HG03571 (cell line): ENCODE results near the gene FOXA1.

Experiments used
- ATAC-seq: cut with Tn5 transposase; IDR thresholded peaks from one replicate; pipeline ENCODE4 v1.9.1; 2021; ENCODE audit not compliant: unreplicated experiment

The FOXA1 gene

DNA sequence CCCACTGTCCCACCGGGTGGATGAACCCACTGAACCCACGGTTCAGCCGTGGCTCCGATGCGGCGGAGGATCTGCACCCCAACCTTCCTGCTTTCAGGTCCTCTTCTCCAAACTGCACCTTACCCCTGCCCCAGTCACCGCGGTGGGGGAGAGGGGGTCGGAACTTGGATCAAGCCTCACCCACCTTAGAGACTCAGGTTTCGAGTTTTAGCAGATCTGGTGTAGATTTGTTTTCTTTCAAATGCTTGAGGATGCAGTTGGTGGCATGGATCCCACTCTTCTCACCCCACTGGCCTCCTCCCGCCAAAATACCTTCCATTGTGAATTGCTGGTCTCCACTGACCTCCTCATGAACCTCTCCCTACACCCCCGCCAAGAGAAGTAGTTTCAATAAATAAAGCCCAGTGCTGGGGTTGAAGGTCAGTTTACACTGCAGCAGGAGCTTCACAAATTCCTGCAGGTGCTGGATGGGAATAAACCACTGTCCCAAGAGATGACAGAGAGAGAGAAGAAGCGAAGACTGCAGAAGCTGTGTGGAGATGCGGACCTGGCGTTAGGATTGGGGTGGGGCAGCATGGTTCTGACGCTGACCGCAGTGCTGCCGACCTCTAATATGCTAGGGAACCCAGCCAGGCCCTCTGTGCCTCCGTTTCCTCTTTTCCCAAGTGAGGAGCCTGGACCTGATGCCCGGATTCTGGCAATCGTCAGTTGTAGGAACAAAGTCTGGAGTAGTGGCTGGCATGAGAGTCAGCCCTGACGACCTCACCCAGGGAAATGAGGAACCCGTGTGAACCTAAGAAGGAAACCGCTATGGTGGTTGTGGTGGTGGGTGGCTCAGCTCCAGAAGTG, 7.8 kb upstream of the FOXA1 start:
- no peak for ATAC-seq

GRCh38 chr14:37601865-37602264, 6.8 kb upstream of the FOXA1 start:
- ATAC-seq: no peak

DNA sequence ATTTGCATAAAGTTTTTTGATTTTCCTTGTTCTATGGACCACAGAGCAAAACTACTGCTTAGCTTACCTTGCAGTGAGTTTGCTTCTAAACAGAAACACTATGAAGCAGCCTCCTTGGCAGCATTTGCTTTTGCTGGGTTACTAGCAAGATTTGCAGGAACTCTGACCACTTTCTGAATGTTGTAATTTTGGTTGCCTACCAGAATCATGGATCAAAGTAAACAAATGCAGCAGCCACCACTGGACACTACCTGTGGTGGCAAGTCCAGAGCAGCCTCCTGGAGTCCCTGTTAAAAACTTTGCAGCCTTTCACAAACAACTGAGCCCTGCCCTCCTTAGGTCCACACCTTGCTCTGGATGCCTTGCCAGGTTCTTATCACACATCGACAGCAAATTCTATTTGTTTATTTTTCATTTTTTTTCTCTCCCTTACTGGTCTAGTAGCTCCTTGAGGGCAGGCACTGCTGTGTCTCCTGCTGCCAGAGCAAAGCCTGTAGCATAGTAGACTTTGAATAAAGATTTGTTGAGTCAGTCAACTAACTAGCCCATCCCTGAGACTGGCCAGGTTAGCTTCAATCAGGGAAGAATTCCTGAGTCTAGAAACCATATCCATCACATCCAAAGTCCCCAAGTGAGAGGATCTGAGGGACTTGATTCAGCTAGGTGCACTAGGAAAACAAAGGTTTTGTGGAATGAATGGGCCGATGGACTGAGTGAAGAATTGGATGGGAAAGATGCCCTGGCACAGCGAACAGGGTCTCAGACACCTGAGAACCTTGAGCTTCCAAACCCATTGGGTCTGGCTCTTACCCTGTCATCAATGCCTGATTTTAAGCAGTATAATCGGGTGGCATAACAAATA, 6.1 kb upstream of the FOXA1 start:
- ATAC-seq: no peak

GRCh38 chr14:37599507-37600368, 4.7 kb upstream of the FOXA1 start:
- no peak for ATAC-seq

DNA sequence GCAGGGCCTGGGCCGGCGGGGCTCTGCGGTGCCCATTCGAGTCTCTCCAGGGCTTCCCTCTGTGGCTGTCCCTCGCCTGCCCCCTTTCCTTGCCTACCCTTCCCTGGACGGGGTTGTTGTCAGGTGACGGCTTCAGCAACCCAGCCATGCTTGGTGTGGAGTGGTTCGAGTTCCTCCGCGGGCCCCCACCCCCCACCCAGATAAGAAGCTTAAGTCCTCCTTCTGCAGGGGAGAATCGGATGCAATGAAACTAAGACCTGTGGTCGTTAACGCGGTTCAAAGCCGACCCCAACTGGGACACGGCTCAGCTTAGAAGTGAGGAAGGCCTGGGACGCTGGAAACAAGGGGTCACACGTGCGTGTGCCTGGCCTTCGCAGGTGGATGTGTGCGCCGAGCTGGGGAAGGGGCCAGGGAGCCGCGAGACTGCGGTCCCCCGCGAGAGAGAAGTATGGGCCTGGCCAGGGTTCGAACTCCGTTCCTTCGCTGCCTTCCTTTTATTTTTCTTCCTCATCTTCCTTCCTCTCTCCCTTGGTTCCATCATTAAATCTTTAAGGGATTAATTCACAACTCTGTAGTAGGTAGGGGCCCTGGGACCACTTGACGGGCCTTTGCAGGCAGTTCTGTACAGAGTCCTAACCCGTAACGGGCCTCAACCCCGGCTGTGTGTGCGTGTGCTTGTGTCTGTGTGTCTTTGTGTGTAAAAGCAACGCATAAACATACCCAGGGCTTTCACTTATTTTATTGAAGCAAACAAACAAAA, 3.9 kb upstream of the FOXA1 start:
- ATAC-seq: no peak

DNA sequence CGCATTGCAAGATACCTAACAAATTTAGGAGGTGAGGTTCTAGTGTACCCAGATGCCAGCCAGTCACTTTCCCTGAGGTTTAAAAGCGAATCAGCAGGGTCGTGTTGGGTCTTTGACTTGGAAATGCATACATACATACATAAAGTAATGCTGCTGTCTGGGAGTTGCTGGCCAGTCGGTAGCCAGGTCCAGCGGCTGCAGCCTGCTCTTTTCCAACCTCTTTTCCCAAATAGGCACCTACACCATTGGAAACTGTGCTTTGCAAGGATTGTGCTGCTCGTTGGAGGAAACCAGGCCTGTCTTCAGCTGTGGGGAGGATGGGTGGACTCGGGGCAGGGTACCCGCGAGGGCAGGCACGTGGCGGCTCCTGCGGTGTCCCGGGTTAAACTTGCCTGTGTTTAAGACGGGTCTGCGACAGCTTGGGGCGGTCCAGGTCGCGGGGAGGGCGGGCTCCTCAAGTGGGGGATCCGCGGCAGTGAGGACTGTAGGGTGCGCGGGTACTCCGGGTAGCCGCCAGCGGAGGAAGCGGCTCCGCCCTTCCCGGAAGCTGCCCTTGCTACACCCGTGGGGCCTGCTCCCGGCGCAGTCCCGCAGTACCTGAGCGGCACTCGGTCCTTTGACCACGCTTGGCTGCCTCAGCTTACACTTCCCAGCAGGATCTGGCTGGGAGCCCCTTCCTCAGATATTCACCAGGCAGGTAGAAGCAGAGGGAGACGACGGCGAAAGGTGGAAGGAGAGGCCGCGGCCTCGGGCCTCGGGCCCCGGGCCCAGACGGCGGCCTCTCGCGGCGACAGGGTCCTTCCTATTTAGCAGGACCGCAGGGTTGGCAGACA, 3.1 kb upstream of the FOXA1 start:
- no peak for ATAC-seq

GRCh38 chr14:37597538-37597913, 2.5 kb upstream of the FOXA1 start:
- ATAC-seq: no peak

DNA sequence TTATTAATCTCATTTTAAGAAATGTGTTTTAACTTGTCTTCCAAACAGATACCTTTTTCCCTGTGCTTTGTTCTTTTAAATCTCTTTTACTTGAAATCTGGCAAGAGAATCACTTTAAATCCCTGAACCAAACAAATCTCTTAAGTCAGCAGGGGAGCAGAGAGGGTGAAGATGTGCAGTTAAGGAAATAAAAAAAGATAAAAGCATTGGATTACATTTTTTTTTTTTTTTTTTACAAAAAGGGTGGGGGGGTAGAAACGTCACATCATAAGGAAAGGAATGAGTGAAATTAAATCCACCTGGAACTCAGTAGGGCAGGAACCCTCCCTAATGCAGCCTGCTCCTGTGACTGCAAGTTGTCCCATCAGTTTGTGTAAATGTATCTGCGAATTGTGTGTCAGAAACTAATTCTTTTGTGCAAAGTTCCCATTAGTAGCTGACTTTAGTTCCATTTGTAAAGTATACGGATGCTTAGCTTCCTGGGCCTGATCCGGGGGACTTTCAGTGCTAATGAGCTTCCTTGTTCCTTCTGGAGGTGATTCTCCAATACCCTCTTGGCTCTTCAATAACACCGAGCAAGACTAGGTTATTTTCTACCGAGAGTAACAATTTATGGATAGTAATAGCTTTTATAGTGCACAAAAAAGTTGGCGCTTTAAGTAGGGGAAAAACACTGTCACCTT, 1.9 kb upstream of the FOXA1 start:
- ATAC-seq: no peak

DNA sequence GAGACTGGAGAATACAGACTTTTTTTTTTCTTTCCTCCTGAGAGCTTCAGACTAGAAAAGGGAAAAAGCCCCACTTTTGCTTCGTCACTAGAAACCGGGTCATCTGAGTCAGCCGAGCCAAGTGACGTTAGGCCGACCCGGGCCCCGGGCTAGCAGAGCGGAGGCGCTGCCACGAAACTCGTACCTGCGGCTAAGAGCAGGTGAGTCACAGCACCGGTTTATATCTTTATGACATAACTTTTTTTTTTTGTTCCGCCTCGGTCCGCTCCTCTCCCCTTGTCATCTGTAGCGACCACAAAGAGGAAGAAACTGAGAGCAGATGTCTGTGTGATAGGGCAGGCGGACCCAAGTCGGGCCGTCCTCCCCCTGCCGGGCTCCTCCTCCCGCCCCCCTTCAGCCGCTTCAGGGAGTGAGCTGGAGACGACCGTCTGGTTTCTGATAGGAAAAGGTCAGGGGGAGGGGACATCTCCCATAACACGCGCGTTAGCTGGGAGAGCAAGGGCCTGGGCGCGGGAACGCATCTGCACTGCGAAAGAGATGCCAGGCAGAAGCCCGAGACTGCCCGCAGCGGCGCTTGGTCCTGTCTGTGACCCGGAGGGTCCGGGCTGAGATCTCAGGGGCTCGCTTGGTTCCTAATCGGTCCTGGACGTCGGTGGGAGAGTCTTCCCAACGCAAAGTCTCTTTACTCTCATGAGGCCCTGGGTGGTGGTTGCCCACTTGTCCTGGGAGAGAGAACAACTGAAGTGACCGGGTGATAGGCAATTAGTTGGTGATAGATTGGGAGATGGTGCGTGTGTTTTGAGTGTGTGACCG, 966 bp upstream of the FOXA1 start:
- no peak for ATAC-seq

DNA sequence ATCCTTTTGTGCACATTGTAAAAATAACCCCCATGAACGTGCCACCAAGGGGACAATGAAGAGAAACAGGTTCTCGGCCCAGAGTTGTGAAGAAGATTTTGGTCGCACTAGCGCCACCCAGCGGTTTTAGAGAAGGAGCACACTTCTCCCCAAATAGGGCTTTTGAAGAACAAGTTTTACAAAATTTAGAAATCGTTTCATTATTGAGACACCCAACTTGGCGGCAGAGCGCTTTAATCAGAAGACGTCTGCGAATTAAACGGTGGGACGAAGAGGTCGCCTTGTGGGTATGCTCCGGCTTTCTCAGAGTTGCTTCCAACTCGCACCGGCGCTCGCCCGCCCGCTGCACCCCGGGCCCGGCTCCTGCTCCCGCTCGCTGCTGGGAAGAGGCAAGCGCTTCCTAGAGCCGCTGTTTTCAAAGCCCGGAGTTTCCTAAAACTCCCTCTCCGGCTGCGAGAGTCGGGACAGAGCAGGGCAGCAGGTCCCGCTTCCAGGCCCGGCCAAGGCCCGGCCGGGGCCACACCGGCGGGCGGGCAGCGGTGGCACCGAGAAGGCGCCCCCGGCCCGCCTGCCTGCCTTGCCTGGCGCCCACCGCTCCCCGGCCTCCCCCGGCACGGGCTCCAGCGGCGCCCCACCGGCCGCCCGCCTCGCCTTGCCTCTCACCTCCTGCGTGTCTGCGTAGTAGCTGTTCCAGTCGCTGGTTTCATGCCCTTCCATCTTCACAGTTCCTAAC, 645 bp downstream of the FOXA1 start:
- no peak for ATAC-seq

DNA sequence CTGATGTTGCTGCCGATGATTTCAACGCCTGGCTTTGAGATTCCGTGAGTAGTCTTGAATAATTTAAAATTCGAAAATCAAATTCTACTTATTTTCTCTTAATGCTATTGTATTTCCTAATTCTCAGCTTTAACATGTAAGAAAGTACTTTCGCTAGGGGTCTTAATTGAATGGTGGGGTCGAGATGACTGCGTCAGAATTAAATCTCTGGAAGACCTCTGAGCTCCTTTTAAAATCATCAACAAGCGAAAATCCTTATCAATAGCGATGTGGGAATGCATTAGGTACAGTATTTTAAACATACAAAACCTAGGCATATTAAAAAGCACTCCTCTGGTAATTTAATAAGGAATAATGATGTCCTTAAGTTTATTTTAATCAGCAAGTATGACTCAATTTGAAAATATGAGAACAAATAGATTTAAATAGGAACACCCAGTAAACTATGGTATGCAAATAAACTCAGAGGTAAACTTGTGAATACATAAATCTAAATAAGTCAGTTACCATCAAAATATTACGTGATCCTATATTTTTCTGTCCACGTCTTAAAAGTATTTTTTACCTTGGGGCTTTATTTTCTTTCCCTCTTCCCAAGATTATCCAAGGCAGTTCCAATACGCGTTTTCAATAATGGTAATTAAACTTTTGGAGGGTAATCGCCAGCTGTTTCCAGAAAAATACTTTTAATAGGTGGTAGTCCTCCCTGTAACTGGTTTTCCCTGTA, 1.4 kb downstream of the FOXA1 start:
- ATAC-seq: no peak

- ATAC-seq: no peak
Measured at GRCh38 chr14:37592482-37593408, 2.3 kb downstream of the FOXA1 start.

DNA sequence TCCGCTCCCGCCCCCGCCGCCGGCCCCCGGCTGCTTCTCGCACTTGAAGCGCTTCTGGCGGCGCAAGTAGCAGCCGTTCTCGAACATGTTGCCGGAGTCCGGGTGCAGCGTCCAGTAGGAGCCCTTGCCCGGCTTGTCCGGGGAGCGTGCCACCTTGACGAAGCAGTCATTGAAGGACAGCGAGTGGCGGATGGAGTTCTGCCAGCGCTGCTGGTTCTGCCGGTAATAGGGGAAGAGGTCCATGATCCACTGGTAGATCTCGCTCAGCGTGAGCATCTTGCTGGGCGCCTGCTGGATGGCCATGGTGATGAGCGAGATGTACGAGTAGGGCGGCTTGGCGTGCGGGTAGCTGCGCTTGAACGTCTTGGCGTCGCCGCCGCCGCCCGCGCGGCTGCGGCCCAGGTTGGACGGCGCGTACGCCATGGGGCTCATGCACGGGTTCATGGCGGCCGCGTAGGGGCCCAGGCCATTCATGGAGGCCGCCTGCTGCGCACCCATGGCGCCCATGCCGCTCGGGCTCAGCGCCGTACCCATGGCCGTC, 3.0 kb downstream of the FOXA1 start:
- no peak for ATAC-seq

GRCh38 chr14:37591311-37591940, 3.6 kb downstream of the FOXA1 start:
- ATAC-seq: no peak
